Stimulated activated naive CD8-positive, alpha-beta T cell treated with anti-CD3 and anti-CD28 coated beads, Interleukin-15, Interleukin-2, amounts not matched to agents 100 ng/mL and 50 ng/mL, for 24 hours (primary cell): Measurements from ENCODE around the gene MKI67.
"Not testable (repeated sequence)": the region's sequence is repeated elsewhere in the genome, so short reads cannot be mapped to it uniquely, and the experiment has no call there.

ENCODE experiments used
- H3K27ac Mint-ChIP-seq: one replicate; pipeline ENCODE4 v1.8.0; 2021; ENCODE audit warnings: mild to moderate bottlenecking, mixed read lengths
- H3K27me3 Mint-ChIP-seq: one replicate; pipeline ENCODE4 v1.8.0; 2021; ENCODE audit warnings: mixed read lengths
- H3K36me3 Mint-ChIP-seq: one replicate; pipeline ENCODE4 v1.8.0; 2021; ENCODE audit warnings: low read depth, mixed read lengths
- H3K4me1 Mint-ChIP-seq: one replicate; pipeline ENCODE4 v1.8.0; 2021; ENCODE audit warnings: low read depth, mixed read lengths
- H3K4me3 Mint-ChIP-seq: one replicate; pipeline ENCODE4 v1.8.0; 2021; ENCODE audit warnings: mild to moderate bottlenecking, mixed read lengths
- H3K9me3 Mint-ChIP-seq: one replicate; pipeline ENCODE4 v1.8.0; 2021; ENCODE audit warnings: mixed read lengths

The MKI67 gene

GRCh38 chr10:128105383-128105782, 20.8 kb downstream of the MKI67 start:
- H3K27ac Mint-ChIP-seq = no peak overlapping the region
- H3K4me3 Mint-ChIP-seq = no peak overlapping the region
- no peaks in the 10 kb centered on the region for H3K9me3 Mint-ChIP-seq
- H3K36me3 Mint-ChIP-seq = peaks cover 12% of the 10 kb centered on the region
- no peaks in the 10 kb centered on the region for H3K27me3 Mint-ChIP-seq
- no peaks in the 10 kb centered on the region for H3K4me1 Mint-ChIP-seq

GRCh38 chr10:128103229-128103714, 23.0 kb downstream of the MKI67 start:
- no peak overlapping the region for H3K27ac Mint-ChIP-seq
- H3K36me3 Mint-ChIP-seq = peaks cover 34% of the 10 kb centered on the region
- no peaks in the 10 kb centered on the region for H3K27me3 Mint-ChIP-seq
- no peaks in the 10 kb centered on the region for H3K4me1 Mint-ChIP-seq
- H3K4me3 Mint-ChIP-seq = no peak overlapping the region
- H3K9me3 Mint-ChIP-seq = no peaks in the 10 kb centered on the region

DNA sequence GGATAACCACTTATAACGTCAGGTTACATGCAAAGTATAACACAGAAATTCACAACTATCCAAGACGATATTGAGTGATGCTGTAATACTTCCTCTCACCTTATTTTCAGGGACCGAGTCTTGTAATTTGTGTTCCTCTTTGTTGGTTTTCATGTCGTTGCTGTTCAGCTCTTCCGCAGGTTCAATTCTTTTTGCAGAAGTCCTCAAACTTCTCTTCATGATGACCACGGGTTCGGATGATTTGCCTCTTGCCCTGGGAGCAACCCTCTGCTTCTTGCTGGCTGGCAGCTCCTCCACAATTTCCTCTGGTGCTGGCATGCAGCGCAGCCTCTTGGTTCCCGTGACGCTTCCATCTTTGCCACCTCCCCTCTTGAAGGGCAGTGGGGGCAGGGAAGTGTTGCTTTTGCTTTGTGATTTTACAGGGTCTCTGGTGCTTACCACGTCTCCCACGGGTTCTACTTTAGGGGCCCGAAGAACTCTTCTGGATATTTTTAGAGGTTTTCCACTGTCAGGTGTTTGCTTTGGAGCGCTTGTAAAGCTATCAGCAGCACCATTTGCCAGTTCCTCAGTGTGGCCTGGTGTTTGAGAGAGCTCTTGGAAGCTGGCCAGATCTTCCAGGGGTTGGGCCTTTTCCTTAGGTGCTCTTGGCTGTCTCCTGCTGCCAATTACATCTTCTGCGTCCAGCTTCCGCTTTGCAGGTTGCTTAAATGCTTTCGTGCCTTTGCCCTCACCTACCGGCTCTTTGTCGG, 23.6 kb downstream of the MKI67 start:
- H3K36me3 Mint-ChIP-seq = peaks cover 40% of the 10 kb centered on the region
- no peak overlapping the region for H3K4me3 Mint-ChIP-seq
- no peaks in the 10 kb centered on the region for H3K27me3 Mint-ChIP-seq
- H3K4me1 Mint-ChIP-seq = no peaks in the 10 kb centered on the region
- no peaks in the 10 kb centered on the region for H3K9me3 Mint-ChIP-seq
- no peak overlapping the region for H3K27ac Mint-ChIP-seq

DNA sequence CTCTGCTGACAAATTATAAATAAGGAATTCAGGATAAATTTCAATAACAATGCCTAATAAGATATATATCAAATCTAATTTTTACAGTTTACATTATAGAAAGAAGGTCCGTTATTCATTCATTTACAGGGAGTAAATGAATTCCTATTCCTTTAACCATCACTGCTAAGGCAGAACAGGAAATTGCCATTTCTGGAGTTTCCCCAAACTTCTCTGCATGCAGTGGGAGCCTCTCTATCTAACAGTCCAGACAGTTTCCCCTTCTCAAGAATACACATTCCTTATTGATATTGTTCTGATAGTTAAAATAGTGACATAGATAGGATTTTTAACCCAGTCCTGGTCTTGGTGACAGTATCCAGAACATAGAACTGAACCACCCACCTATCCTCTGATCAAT, 24.3 kb downstream of the MKI67 start:
- Mint-ChIP-seq H3K27ac (no peak overlapping the region), H3K9me3 (no peaks in the 10 kb centered on the region), H3K36me3 (peaks cover 47% of the 10 kb centered on the region), H3K4me3 (no peak overlapping the region), H3K4me1 (peaks cover 3% of the 10 kb centered on the region), H3K27me3 (no peaks in the 10 kb centered on the region)

DNA sequence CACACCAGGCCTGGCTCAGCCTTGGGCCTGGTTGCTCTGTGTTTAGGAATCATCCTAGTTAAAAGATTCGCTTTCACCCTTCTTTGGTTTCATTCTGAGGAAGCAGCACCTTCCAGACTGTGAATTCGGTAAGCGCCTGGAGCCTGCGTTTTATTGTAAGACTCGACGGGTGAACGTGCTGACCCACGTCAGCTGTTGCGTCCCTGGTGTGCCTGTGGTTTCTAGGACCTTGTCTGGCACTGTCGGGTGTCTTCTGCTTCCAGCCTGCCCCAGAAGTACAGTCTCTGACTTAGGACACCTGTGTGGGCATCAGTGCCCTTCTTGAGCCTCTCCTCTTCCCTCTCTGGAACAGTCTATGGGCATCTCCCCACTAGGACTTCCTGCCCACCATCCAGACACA, 26.3 kb downstream of the MKI67 start:
- Mint-ChIP-seq H3K27me3 (no peaks in the 10 kb centered on the region), H3K27ac (no peak overlapping the region), H3K4me3 (no peak overlapping the region), H3K36me3 (peaks cover 59% of the 10 kb centered on the region), H3K4me1 (peaks cover 23% of the 10 kb centered on the region), H3K9me3 (no peaks in the 10 kb centered on the region)

DNA sequence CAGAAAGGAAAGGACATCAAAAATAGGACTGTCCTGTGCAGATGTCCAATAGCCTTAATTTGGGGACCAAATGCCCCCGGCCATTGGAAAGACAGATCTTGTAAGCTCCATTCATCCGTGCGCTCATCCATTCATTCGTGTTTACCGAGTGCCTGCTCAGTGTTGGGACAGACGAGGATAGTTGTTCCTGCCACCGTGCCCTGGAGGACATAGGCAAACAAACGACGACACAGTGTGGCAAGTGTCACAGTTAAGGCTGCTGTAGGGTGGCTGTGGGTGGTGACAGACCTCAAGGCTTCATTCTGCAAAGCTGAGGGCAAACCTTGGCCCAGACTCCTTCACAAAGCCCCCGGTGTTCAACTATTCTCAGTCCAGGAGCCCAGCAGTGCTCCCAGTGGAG, 27.6 kb downstream of the MKI67 start:
- peaks cover 24% of the 10 kb centered on the region for H3K4me1 Mint-ChIP-seq
- no peak overlapping the region for H3K4me3 Mint-ChIP-seq
- no peak overlapping the region for H3K27ac Mint-ChIP-seq
- peaks cover 59% of the 10 kb centered on the region for H3K36me3 Mint-ChIP-seq
- no peaks in the 10 kb centered on the region for H3K9me3 Mint-ChIP-seq
- H3K27me3 Mint-ChIP-seq = no peaks in the 10 kb centered on the region

GRCh38 chr10:128097783-128098182, 28.4 kb downstream of the MKI67 start:
- no peaks in the 10 kb centered on the region for H3K27me3 Mint-ChIP-seq
- no peaks in the 10 kb centered on the region for H3K9me3 Mint-ChIP-seq
- H3K27ac Mint-ChIP-seq = peak overlapping the region; percentile 4
- peaks cover 59% of the 10 kb centered on the region for H3K36me3 Mint-ChIP-seq
- peaks cover 24% of the 10 kb centered on the region for H3K4me1 Mint-ChIP-seq
- H3K4me3 Mint-ChIP-seq = no peak overlapping the region

GRCh38 chr10:128096486-128097199, 29.6 kb downstream of the MKI67 start:
- peaks cover 59% of the 10 kb centered on the region for H3K36me3 Mint-ChIP-seq
- H3K27ac Mint-ChIP-seq = peak overlapping the region; percentile 78
- H3K9me3 Mint-ChIP-seq = no peaks in the 10 kb centered on the region
- peak overlapping the region; percentile 14 for H3K4me3 Mint-ChIP-seq
- no peaks in the 10 kb centered on the region for H3K27me3 Mint-ChIP-seq
- peaks cover 24% of the 10 kb centered on the region for H3K4me1 Mint-ChIP-seq

DNA sequence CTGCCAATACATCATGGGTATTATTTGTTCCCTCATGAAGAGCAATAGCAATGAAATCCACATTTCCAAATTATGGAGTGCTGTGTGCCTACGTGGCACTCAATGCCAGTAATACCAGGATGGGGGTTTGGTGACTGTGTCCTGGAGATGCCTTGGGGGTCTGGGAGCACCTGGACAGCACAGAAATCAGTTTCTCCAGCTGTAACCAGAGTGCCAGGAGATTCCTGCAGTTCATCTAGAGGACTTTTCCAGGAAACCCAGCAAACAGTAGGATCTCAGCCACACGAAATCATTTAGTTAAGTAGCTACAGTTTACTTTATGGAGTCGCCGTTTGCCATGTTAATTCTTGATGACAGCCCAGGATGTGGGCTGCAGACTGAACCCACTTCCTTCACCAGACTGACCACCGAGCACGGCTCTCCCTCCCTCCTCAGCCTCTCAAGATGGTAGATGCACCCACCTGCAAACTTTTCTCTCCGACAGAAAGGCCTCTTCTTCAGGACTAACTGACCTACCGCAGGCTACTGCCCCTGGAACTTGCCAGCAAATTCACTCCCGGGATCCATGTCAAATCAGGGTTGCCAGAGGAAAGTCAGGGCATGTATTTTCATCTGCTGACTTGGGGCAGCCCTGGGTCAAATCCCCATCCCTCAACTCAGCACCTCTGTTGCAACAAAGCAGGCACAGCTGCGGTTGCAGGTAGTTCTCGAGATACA, 30.3 kb downstream of the MKI67 start:
- H3K36me3 Mint-ChIP-seq = peaks cover 52% of the 10 kb centered on the region
- H3K4me1 Mint-ChIP-seq = peaks cover 24% of the 10 kb centered on the region
- no peaks in the 10 kb centered on the region for H3K27me3 Mint-ChIP-seq
- H3K9me3 Mint-ChIP-seq = no peaks in the 10 kb centered on the region
- H3K4me3 Mint-ChIP-seq = peak overlapping the region; percentile 14
- H3K27ac Mint-ChIP-seq = no peak overlapping the region

DNA sequence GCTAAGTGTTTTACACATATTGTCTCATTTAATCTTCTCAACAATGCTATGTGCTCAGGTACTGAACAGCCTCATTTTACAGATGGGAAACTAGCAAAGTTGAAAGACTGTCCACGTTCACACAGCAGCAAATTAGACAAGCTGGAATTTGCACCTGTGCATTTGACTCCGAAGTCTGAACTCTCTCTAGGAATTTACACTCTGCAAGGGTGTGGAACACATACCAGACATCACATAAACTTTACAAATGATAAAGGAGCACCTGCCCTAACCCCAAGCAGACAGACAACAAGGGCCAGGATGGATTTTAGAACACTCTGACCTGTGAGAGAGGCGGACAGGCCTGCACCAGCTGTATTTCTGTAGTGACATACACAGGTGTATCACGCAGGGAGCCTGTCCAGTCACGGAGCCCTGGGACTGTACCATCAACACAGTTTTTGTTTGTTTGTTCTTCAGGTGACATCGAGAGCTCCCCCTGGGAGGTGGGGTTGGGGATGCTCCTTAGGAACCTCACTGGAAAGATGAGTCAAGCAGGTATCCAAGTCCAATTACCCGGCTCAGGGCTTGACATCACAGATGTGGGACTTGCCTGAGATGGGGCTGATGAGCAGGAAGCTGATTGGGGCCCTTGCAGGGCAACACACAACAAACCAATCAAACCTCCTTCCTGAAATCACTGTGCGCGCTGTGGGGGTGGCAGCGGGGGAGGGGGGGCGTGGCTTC, 31.0 kb downstream of the MKI67 start:
- no peaks in the 10 kb centered on the region for H3K27me3 Mint-ChIP-seq
- no peak overlapping the region for H3K27ac Mint-ChIP-seq
- peaks cover 44% of the 10 kb centered on the region for H3K36me3 Mint-ChIP-seq
- H3K4me3 Mint-ChIP-seq = no peak overlapping the region
- H3K4me1 Mint-ChIP-seq = peaks cover 24% of the 10 kb centered on the region
- no peaks in the 10 kb centered on the region for H3K9me3 Mint-ChIP-seq

DNA sequence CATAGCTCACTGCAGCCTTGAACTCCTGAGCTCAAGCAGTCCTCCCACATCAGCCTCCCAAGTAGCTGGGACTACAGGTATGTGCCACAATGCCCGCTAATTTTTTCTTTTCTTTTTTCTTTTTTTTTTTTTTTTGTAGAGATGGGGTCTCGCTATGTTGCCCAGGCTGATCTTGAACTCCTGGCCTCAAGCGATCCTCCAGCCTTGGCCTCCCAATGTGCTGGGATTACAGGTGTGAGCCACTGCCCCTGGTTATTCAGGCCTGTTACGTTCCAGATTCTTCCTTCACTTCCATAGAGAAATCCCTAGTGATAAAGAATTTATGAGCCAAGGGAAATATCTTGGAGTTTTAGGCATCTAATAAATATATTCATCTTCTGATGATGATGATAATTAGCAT, 31.6 kb downstream of the MKI67 start:
- H3K36me3 Mint-ChIP-seq = peaks cover 38% of the 10 kb centered on the region
- H3K27ac Mint-ChIP-seq, H3K27me3 Mint-ChIP-seq, H3K9me3 Mint-ChIP-seq, H3K4me3 Mint-ChIP-seq: not testable (repeated sequence)
- H3K4me1 Mint-ChIP-seq = peaks cover 24% of the 10 kb centered on the region

DNA sequence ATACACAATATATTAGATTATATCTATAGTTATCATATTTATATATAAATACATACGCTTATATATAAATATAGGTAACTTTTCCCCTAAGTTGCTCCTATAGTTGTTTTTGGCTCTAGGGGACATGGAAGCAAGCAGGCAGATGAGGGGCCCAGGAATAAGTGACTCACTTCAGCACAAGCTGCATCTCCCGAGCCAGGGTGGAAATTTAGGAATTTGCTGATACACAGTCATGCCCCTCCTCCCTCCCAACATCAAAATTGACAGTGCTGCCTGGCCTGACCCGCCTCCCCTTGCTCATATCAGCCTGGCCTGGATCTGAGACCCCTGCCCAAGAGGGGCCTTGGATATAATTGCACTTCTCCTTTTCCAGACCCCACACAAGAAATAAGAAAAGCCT, 33.8 kb downstream of the MKI67 start:
- Mint-ChIP-seq H3K4me3 (no peak overlapping the region), H3K36me3 (peaks cover 17% of the 10 kb centered on the region), H3K9me3 (no peaks in the 10 kb centered on the region), H3K4me1 (peaks cover 24% of the 10 kb centered on the region), H3K27ac (no peak overlapping the region), H3K27me3 (no peaks in the 10 kb centered on the region)

- H3K4me1 Mint-ChIP-seq = peaks cover 19% of the 10 kb centered on the region
- no peaks in the 10 kb centered on the region for H3K9me3 Mint-ChIP-seq
- H3K27me3 Mint-ChIP-seq = no peaks in the 10 kb centered on the region
- H3K36me3 Mint-ChIP-seq = peaks cover 10% of the 10 kb centered on the region
- no peak overlapping the region for H3K4me3 Mint-ChIP-seq
- no peak overlapping the region for H3K27ac Mint-ChIP-seq
Measured at GRCh38 chr10:128091636-128092210, 34.5 kb downstream of the MKI67 start.

DNA sequence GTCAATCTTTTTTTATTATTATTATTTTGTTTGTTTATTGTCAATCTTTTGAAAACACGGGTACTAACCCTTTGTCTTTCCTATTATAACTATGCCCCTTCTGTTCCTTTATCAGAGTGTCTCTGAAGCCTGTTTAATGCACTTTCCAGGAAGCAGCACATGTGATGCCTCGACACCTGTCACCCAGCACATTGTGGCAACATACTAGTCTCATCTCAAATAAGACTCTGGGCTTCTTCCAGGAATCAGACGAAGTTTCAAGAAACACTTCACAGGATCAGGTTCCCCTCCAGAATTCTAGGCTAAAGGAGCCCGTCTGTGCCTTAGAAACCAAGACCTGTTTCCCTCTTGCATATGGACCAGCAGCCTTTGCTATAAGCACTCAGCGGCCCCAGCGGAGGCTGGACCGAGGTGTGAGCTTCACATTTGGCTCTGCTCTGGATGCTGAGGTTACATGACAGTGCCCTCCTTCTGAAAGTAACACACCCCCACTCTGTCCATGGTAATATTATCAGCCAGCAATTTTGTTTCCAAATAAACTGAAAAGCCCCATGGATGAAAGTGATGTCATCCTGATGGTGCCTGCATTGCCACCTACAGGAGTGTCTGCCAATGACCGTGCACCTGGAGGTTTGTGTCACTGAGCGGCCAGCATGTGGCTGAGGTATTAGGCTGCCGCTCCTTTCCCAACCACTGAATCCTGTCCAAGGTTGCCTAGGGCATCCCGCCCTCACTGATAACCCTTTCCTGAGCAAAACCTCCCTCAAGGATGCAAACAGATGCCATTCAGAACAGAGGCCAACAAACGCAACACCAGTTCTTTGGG, 38.1 kb downstream of the MKI67 start:
- Mint-ChIP-seq H3K27ac (no peak overlapping the region), H3K36me3 (peaks cover 5% of the 10 kb centered on the region)

More for the DNA sequence above, 38.1 kb downstream of the MKI67 start:
- Mint-ChIP-seq H3K4me1 (no peaks in the 10 kb centered on the region), H3K27me3 (no peaks in the 10 kb centered on the region), H3K9me3 (no peaks in the 10 kb centered on the region), H3K4me3 (no peak overlapping the region)
